Body of pancreas (tissue), 4 donors: Measurements from ENCODE around the gene RNLS.

Source experiments
- POLR2A ChIP-seq, 3 donors: fragments of 450-650 bp; IDR thresholded peaks; one replicate each; pipeline ENCODE4 v1.6.1; 2016; ENCODE audit warnings: antibody characterized with exemption in 3 of 3, mild to moderate bottlenecking in 2 of 3
- TF ChIP-seq, protein P1 (sequence below), 7 experiments: fragments of 450-650 bp in 4 of 7; fragments of 200-600 bp in 3 of 7; sonication (generic) in 3 of 7; IDR thresholded peaks; one replicate each; pipeline ENCODE4 v1.5.1; 2016 to 2019; ENCODE audit warnings: antibody characterized with exemption in 7 of 7

DNA sequence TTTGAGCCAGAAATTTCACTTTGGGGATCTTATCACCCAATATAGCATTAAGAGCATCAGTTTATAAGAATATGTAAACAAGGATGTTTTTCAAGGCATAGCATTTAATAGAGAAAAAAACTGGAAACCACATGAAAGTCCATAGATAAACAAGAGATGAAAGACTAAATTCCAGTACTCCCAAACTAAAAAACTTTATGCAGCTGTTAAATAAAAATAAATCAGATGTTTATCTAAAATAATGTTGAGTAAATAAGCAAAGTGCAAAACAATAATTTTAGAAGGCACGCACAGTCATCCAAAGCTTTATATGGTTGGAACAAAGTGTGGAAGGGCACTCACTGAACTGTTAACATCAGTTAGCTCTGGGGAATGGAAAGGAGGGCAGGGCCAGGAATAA lies 21.0 kb downstream of the RNLS start:
- TF ChIP-seq, protein P1, sequence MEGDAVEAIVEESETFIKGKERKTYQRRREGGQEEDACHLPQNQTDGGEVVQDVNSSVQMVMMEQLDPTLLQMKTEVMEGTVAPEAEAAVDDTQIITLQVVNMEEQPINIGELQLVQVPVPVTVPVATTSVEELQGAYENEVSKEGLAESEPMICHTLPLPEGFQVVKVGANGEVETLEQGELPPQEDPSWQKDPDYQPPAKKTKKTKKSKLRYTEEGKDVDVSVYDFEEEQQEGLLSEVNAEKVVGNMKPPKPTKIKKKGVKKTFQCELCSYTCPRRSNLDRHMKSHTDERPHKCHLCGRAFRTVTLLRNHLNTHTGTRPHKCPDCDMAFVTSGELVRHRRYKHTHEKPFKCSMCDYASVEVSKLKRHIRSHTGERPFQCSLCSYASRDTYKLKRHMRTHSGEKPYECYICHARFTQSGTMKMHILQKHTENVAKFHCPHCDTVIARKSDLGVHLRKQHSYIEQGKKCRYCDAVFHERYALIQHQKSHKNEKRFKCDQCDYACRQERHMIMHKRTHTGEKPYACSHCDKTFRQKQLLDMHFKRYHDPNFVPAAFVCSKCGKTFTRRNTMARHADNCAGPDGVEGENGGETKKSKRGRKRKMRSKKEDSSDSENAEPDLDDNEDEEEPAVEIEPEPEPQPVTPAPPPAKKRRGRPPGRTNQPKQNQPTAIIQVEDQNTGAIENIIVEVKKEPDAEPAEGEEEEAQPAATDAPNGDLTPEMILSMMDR (IDR thresholded peaks at IDR 0.05) = no peak
- no peak for TF ChIP-seq POLR2A (IDR thresholded peaks at IDR 0.05)
